PFSK-1 (cell line): Measurements from ENCODE around the gene LSAMP.

ENCODE experiments used
- FOXP2 ChIP-seq: optimal IDR thresholded peaks from 2 replicates; pipeline ENCODE3; 2011; ENCODE audit warnings: borderline replicate concordance, control low read depth, inconsistent platforms; ENCODE audit not compliant: insufficient read depth; ENCODE audit errors: extremely low read length, extremely low read depth
- POLR2AphosphoS5 ChIP-seq: IDR thresholded peaks from 2 replicates; pipeline ENCODE4 v1.6.1; 2012; ENCODE audit warnings: low read depth, mild to moderate bottlenecking, control low read depth, low read length, moderate library complexity
- REST ChIP-seq, 2 experiments: IDR thresholded peaks; 2 replicates each; pipeline versions ENCODE4 v1.6.1 to v1.8.0; 2011 to 2012; ENCODE audit warnings: low read depth in 2 of 2, low read length in 2 of 2, control low read depth in 1 of 2, inconsistent platforms in 1 of 2, mild to moderate bottlenecking in 1 of 2, moderate library complexity in 1 of 2; ENCODE audit not compliant: insufficient read depth in 1 of 2
- SIN3A ChIP-seq: IDR thresholded peaks from 2 replicates; pipeline ENCODE4 v1.6.1; 2012; ENCODE audit warnings: mild to moderate bottlenecking, low read length, moderate library complexity, borderline replicate concordance; ENCODE audit not compliant: insufficient read depth
- TAF1 ChIP-seq: IDR thresholded peaks from 2 replicates; pipeline ENCODE4 v1.6.1; 2012; ENCODE audit warnings: low read length, control low read depth, borderline replicate concordance; ENCODE audit not compliant: insufficient read depth

Gene LSAMP

GRCh38 chr3:116280130-116280740 is 165.1 kb downstream of the LSAMP start:
- no peak for TF ChIP-seq SIN3A
- no peak for TF ChIP-seq POLR2AphosphoS5
- TF ChIP-seq FOXP2 = no peak

- TF ChIP-seq SIN3A (no peak), POLR2AphosphoS5 (no peak), REST (IDR thresholded peaks at IDR 0.05; ENCODE audit: insufficient read depth in 1 of 2, low read depth in 2 of 2, low read length in 2 of 2) (no peak), TAF1 (no peak), FOXP2 (no peak)
Measured at GRCh38 chr3:116276675-116277074, 168.6 kb downstream of the LSAMP start.

DNA sequence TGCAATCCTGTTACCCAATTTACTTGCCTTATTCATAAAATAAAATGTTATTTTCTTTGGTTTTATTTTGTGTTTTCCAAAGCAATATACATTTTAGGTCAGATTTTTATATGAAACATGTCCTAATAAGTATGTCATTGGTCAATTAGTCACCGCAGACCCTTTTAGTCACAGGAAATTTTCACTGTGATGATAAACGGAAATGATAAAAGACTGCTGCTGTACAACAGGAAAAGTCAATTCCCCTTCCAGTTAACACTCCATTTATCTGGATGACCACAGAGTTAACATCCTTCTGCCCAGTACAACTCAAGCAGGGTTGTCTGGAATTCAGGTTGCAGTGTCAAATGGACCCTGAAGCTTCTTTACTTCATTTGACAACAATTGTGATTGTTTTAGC is 175.2 kb downstream of the LSAMP start:
- TF ChIP-seq TAF1 = no peak
- TF ChIP-seq POLR2AphosphoS5 = no peak
- no peak for TF ChIP-seq REST (IDR thresholded peaks at IDR 0.05; ENCODE audit: insufficient read depth in 1 of 2, low read depth in 2 of 2, low read length in 2 of 2)
- no peak for TF ChIP-seq SIN3A

DNA sequence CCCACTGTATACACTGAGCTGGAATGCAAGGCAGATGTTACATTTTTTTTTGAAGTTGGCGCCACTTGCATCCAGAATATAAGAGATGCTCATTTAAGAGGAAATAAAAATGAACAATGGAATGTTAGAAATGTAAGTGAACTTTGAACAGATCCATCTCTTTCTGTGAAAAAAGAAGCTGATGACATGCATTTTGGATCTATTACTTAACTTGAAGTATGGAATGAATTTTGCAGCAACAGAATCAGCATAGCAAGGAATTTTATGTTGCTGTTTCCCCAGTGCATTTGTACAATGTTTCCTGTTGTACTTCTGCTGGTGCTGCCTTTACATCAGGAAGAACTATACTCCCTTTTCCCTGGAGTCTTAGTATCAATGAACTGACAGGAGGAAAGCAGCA is 178.2 kb downstream of the LSAMP start:
- TF ChIP-seq SIN3A (no peak), TAF1 (no peak), FOXP2 (no peak), REST (IDR thresholded peaks at IDR 0.05; ENCODE audit: insufficient read depth in 1 of 2, low read depth in 2 of 2, low read length in 2 of 2) (no peak), POLR2AphosphoS5 (no peak)

GRCh38 chr3:116265976-116266584 is 179.2 kb downstream of the LSAMP start:
- TF ChIP-seq REST (IDR thresholded peaks at IDR 0.05; ENCODE audit: insufficient read depth in 1 of 2, low read depth in 2 of 2, low read length in 2 of 2) (no peak), SIN3A (no peak), FOXP2 (no peak)
